ENCODE data around the gene AGT.
"Not testable (repeated sequence)": the region's sequence is repeated elsewhere in the genome, so short reads cannot be mapped to it uniquely, and the experiment has no call there.

The AGT gene

DNA sequence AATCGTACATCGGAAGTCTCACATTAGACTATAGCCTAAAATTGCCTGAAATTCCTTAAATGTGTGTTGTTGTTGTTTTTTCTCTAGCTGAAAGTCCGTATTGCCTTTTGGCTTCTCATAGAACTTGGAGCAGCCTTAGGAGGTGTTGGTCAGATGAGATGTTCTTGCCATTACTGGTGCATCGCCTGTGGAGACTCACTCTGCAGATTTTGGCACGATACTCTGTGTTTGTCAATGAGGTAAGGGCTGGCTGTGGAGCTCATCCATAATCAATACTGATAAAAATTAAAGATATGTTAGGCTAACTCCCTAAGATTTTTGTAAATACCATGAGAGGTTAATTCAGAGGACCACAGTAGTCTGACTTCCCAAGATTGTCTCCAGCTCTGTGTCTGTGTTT, 28.9 kb downstream of the AGT start:
- DNase-seq = no peak

DNA sequence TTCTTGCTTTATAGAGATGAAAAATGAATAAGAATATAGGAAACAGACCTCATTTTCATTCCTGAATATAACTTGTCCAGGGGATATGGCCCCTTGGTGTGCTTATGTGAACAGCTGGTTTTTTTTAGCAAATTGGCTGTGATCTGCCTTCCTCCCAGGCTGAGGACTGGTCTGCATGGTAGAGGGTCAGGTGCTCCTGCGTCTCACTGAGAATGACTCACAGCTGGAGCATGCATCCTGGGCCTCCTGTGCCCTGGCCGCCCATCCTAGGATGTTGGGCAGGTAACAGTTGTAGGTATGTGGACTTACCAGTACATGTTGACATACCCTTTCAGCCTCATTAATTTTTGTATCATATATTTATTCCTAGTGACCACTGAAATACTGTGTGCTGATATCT, 29.8 kb downstream of the AGT start:
- DNase-seq = no peak

DNA sequence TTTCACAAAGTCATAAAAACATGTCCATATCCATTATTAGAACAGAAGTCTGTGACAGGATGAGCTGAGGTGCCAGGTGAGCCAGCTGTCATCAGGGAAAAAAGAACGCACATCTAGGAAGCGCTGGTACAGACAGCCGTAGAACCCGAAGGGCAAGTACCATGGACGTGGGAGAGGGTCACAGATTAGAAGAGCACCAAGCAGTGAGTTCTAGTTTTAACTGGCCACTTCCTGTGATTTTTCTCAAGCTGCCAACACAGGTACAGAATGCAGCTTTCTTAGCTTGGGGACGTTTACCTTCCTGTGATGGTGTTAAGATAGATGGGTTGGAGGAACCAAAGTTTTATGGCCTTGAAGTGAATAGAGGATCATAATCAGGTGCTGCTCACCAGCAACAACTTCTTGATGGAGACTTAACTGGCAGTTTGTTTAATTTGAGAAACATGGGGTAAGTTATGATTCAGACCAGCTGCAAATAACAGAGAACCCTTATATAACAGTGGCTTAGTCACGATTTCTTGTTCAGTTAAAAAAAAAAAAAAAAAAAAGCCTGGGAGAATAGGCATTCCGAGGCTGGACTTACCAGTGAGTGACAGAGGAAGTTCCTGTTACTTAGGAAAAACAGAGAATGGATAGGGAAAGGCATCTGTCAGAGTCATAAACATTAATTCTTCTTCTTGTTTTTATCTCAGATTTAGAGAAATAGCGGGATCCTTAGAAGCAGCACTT, 30.9 kb downstream of the AGT start:
- DNase-seq = no peak

DNA sequence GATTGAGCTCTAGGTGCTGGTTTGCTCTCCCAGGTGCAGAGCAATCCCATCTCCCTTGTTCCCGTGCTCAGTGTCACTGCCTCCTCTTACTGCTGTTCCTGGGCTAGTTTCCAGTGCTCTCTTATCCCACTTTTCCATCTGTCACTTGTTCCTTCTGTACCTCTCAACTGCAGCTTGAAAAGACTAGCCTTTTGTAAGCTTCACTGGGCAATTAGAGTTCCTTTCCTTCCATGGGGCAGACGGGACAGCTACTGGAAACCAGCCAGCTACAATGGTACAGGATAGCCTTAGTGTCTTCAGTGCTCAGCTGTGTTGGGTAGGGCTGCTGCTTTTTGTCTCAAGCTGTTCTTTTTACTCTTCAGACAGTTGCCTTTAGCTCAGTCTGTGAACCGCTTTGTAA, 31.6 kb downstream of the AGT start:
- DNase-seq = no peak

DNA sequence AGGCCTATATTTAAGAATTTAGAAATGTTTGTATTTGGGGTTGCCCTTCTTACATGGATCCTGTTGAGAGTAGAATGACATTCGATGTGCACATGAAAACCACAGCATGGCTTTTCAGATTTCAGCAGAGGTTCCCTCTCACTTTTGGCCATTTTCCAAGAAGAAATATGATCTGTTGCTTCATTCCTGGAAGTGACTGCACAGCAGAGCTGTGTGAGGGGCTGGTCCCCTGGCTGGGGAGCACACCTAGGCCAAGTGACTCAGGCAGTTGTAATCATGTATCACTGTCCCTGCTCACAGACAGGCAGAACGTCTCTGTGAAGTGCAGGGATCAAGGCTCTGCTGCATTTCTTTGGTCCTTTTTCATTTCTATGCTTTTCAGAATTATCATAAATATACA, 32.3 kb downstream of the AGT start:
- DNase-seq = no peak

DNA sequence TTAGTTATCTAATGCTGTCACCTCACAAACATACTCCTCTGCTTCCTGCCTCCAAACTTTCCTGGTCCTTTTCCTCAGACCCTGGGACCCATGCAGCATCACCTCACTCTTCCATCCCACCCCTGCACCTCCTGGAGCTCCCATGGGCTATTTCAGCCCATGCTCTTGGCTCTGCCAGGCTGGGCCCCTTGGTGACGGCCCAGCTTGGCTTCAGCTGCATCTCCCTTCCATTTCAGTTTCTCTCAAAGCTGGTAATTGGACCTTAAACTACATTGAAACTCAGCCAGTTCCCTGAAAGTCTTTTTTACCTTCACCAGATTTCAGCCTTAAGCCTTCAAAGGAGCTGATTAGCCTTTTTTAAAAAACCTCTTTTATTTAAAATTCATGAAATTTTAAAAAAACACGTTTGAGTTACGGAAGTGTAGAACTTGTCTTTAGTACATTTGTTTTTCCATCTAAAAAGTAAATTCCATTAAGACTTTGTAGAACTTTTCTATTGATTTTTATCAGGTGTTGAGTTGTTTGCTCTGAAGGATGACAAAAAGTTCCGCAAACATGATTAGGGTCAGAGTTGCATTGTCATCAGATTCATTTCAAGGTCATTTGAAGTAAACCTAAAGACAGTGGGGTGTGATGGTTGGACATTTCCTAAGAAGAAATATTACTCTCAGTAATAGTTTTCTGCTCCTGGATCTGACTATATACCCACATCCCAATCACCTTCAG, 33.5 kb downstream of the AGT start:
- DNase-seq = no peak

DNA sequence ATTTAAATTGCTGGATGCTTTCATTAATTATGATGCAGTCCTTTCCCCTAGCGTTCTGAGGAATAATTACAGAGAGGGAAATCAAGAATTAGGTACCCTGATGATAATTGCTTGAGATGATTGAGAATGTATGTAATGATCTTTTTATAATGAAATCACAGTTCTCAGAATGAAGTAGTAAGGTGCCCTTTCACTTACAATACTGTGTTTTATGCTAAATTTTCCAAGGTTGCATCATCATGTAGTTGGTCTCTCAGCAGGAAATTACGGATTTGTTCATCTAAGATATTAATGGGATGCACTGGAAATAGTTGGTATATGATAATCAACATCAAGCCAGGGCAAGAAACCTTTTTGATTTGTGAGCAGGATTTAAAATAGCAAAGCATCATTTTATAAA, 34.1 kb downstream of the AGT start:
- no peak for DNase-seq

DNA sequence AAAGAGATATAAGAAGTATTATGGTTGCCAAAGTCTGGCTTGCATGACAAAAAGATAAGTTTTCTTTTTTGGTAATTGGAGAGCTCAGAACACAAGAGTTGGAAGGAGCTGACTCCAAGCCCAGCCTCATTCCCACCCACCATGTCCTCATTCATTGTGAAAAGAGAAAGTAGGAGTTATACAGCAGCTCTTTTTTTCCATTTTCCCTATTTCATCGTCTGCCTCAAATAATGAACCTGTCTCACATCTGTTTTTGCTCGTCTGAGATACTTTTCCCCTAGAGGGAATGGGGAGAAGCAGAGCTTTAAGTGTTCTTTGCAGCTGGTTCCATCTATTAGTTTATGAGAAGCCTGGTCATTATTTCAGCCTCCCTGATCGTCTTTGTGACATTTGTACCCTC, 34.7 kb downstream of the AGT start:
- DNase-seq = no peak

DNA sequence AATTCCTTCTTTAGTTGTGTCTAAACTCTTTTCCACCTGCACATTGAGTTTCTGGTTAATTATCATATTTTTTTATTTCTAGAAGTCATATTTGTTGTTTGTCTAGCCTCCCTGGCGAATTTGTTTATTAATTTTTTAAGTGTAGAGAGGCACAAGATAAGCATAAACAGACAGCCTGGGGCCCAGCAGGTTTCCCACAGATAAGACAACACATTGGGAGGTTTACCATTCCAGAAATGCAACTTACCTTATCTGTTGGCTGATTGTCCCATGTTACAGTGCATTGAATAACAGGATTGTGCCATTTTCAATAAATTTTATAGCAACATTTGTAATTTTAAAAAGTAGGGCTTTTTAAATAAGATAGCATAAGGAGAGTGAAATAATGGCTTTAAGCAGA, 36.7 kb downstream of the AGT start:
- no peak for DNase-seq

DNA sequence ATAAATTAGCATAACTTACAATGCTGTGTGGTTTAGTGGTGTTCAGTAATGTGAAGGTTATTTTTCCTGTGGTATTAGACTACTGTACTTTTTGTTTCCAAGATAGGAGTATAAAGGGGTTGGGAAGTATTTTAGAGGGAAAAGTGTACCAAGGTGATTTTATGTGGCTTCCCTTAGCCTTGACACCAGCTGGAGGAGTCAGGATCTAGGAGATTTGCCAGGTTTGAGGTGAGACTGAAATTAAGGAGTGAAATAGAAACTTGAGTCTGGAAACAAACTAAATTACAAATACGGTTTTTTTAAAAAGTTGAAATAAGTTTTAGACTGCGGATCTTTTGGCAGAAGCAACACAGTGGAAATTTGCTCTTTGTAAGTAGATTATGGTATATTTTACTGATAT, 39.3 kb downstream of the AGT start:
- no peak for DNase-seq

DNA sequence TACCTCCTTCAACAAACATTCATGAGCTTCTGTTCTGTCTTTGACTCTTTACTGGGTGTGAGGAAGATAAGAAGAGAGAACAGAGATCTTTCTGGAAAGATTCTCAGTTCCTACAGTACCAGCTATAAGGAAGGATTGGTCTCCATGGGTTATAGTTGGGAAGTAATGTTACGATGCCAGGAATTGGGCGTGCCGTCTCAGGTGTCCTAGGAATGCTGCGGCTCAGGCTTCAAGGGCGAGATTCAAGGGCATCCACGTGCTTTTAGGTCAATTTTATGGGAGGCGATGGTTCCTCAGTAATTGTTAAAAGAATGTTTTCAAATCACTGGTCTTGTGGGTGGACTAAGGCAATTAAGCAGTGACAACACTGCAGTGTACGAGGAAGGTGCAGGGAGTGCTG, 44.4 kb downstream of the AGT start:
- no peak for DNase-seq

DNA sequence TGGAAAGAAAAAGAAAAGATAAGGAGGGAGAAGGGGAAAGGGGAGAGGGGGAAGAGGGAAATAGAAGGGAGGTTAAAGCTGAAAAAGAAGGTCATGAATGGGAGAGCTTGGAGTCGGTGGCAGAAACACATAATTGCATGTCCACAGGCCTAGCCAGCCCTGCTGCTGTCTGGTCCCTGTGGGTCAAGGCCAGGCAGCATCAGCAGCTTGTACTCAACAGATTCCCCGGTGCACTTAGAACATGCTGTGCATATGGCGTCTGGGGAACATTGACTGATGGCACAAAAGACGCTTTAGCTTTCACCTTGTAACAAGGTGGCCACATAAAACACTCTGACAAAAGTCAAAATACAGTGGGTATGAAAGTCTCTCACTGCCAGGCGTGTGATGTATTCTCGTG, 45.7 kb downstream of the AGT start:
- DNase-seq = no peak

DNA sequence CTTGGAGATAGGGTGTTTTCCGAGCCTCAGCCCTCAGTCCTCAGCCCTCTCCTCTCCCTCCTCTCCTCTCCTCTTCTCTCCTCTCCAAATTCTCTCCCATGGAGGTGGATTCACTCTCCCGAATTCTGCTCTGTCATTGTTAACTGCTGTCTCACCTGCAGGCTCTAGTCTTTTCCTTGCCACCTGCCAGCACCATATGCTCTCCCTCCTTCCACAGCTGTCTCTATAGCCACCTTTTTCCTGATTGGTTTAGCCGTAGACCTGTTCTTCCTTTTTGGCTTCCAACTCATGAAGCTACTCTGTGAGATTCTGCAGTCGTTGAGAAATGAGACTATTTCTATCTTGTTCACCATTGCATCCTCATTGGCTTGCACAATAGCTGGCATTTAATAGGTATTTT, 51.9 kb downstream of the AGT start:
- DNase-seq = no peak

DNA sequence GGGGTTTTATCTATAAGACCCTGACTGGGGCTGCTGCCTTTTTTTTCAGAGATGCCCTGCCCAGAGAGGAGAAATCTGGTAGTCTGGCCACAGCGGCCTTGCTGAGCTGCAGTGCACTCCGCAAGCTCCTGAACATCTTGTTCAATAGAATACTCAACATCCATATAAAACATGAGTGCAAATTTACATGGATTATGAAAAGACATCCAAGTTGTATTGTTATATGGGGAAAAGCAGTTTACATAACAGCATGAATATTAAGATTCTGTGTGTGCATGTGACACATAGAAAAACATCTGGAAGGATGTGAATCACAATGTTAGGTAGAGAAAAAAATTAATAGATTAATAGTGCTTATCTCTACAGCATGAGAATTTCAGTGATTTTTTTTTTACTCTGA, 55.2 kb downstream of the AGT start:
- no peak for DNase-seq

DNA sequence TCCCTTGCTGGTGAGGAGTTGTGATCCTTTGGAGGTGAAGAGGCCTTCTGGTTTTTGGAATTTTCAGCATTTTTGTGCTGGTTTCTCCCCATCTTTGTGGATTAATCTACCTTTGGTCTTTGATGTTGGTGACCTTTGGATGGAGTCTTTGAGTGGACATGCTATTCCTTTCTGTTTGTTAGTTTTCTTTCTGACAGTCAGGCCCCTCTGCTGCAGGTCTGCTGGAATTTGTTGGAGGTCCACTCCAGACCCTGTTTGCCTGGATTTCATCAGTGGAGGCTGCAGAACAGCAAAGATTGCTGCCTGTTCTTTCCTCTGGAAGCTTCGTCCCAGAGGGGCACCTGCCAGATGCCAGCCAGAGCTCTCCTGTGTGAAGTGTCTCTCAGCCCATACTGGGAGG, 55.8 kb downstream of the AGT start:
- DNase-seq = not testable (repeated sequence)

DNA sequence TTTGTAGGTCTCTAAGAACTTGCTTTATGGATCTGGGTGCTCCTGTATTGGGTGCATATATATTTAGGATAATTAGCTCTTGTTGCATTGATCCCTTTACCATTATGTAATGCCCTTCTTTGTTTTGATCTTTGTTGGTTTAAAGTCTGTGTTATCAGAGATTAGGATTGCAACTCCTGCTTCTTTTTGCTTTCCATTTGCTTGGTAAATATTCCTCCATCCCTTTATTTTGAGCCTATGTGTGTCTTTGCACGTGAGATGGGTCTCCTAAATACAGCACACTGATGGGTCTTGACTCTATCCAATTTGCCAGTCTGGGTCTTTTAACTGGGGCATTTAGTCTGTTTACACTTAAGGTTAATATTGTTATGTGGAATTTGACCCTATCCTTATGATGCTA, 57.2 kb downstream of the AGT start:
- not testable (repeated sequence) for DNase-seq
